ENCODE measurements around the gene SORL1.

SORL1 gene

GRCh38 chr11:121429556-121429955 lies 22.6 kb upstream of the SORL1 start:
- DNase-seq (ENCODE audit: low spot score), result no peak

GRCh38 chr11:121431820-121432526 lies 20.1 kb upstream of the SORL1 start:
- no peak for DNase-seq (ENCODE audit: low spot score)

- DNase-seq (ENCODE audit: low spot score), result no peak
Observed at GRCh38 chr11:121435132-121435531, 17.0 kb upstream of the SORL1 start.

- no peak for DNase-seq (ENCODE audit: low spot score)
Observed at GRCh38 chr11:121435551-121436511, 16.3 kb upstream of the SORL1 start.

GRCh38 chr11:121437018-121437685 lies 15.0 kb upstream of the SORL1 start:
- no peak for DNase-seq (ENCODE audit: low spot score)

- DNase-seq (ENCODE audit: low spot score), result no peak
Observed at GRCh38 chr11:121437686-121438078, 14.4 kb upstream of the SORL1 start.

- DNase-seq (ENCODE audit: low spot score), result no peak
Observed at GRCh38 chr11:121439337-121439736, 12.8 kb upstream of the SORL1 start.

- no peak for DNase-seq (ENCODE audit: low spot score)
Observed at GRCh38 chr11:121439759-121440158, 12.4 kb upstream of the SORL1 start.

GRCh38 chr11:121441521-121441920 lies 10.6 kb upstream of the SORL1 start:
- DNase-seq (ENCODE audit: low spot score), result no peak

- DNase-seq (ENCODE audit: low spot score), result no peak
Observed at GRCh38 chr11:121443688-121444275, 8.3 kb upstream of the SORL1 start.

GRCh38 chr11:121444526-121444925 lies 7.6 kb upstream of the SORL1 start:
- DNase-seq (ENCODE audit: low spot score), result no peak

GRCh38 chr11:121445071-121445768 lies 6.9 kb upstream of the SORL1 start:
- DNase-seq (ENCODE audit: low spot score), result no peak

- no peak for DNase-seq (ENCODE audit: low spot score)
Observed at GRCh38 chr11:121446752-121447156, 5.4 kb upstream of the SORL1 start.

GRCh38 chr11:121448011-121448410 lies 4.1 kb upstream of the SORL1 start:
- no peak for DNase-seq (ENCODE audit: low spot score)

GRCh38 chr11:121448431-121448941 lies 3.6 kb upstream of the SORL1 start:
- DNase-seq (ENCODE audit: low spot score), result no peak

- no peak for DNase-seq (ENCODE audit: low spot score)
Observed at GRCh38 chr11:121449123-121449522, 3.0 kb upstream of the SORL1 start.

GRCh38 chr11:121449626-121450025 lies 2.5 kb upstream of the SORL1 start:
- DNase-seq (ENCODE audit: low spot score), result no peak

GRCh38 chr11:121450401-121450800 lies 1.7 kb upstream of the SORL1 start:
- DNase-seq (ENCODE audit: low spot score), result no peak

- DNase-seq (ENCODE audit: low spot score), result no peak
Observed at GRCh38 chr11:121451178-121451985, 732 bp upstream of the SORL1 start.

GRCh38 chr11:121452609-121453150 lies 566 bp downstream of the SORL1 start, which contains the start of gene SORL1-AS1:
TSS of gene SORL1-AS1 (minus strand) at chr11:121452967.
- DNase-seq (ENCODE audit: low spot score), result no peak

Data from hematopoietic multipotent progenitor cell treated with erythropoietin and hydrocortisone succinate and interleukin-3 and kit ligand, for 17 days (in vitro differentiated cells).